Neural progenitor cell (in vitro differentiated cells): Measurements from ENCODE around the gene RAC2. TPM values are rescaled to one million over a fixed set of nuclear protein-coding genes. Genes with fewer than 3 reads are reported as not detected.

Source experiments
- DNase-seq: peaks from one replicate; pipeline ENCODE4 v3.0.0-alpha.2; 2016; ENCODE audit warnings: low spot score
- H2AFZ ChIP-seq: fragments of 200-600 bp; sonication (generic); replicated peaks from 2 replicates; pipeline ENCODE4 v1.6.1; 2016; ENCODE audit warnings: antibody characterized with exemption
- H3F3A ChIP-seq: fragments of 200-600 bp; sonication (generic); 2 replicates; pipeline ENCODE4 v1.6.1; 2016; ENCODE audit warnings: antibody characterized with exemption, low read depth
- H3K27ac ChIP-seq: fragments of 200-600 bp; sonication (generic); 2 replicates; pipeline ENCODE4 v1.5.1; 2016; ENCODE audit warnings: mild to moderate bottlenecking
- H3K27me3 ChIP-seq: fragments of 200-600 bp; sonication (generic); 2 replicates; pipeline ENCODE4 v1.6.1; 2016; ENCODE audit warnings: mild to moderate bottlenecking, moderate library complexity
- H3K36me3 ChIP-seq: fragments of 200-600 bp; sonication (generic); 2 replicates; pipeline ENCODE4 v1.5.1; 2016
- H3K4me1 ChIP-seq: fragments of 200-600 bp; sonication (generic); 2 replicates; pipeline ENCODE4 v1.6.1; 2016; ENCODE audit warnings: mixed run types
- H3K4me2 ChIP-seq: fragments of 200-600 bp; sonication (generic); 2 replicates; pipeline ENCODE4 v1.6.1; 2016
- H3K4me3 ChIP-seq: fragments of 200-600 bp; sonication (generic); 2 replicates; pipeline ENCODE4 v1.5.1; 2016
- H3K79me2 ChIP-seq: fragments of 200-600 bp; sonication (generic); 2 replicates; pipeline ENCODE4 v1.6.1; 2016; ENCODE audit warnings: low read depth
- H3K9ac ChIP-seq: fragments of 200-600 bp; sonication (generic); 2 replicates; pipeline ENCODE4 v1.6.1; 2016
- H3K9me3 ChIP-seq: fragments of 200-600 bp; sonication (generic); 2 replicates; pipeline ENCODE4 v1.5.1; 2016; ENCODE audit warnings: low read depth
- H4K20me1 ChIP-seq: fragments of 200-600 bp; sonication (generic); 2 replicates; pipeline ENCODE4 v1.6.1; 2016; ENCODE audit warnings: low read depth
- H3K27ac Mint-ChIP-seq: 3 replicates; pipeline ENCODE4 v1.8.0; 2021; ENCODE audit warnings: mixed read lengths
- H3K27me3 Mint-ChIP-seq: 2 replicates; pipeline ENCODE4 v1.8.0; 2022; ENCODE audit warnings: low read depth, mild to moderate bottlenecking, inconsistent platforms, moderate library complexity, mixed read lengths; ENCODE audit not compliant: insufficient read depth
- H3K36me3 Mint-ChIP-seq: 3 replicates; pipeline ENCODE4 v1.8.0; 2021; ENCODE audit warnings: mixed read lengths
- H3K4me1 Mint-ChIP-seq: 3 replicates; pipeline ENCODE4 v1.8.0; 2021; ENCODE audit warnings: mixed read lengths
- H3K4me3 Mint-ChIP-seq: 3 replicates; pipeline ENCODE4 v1.8.0; 2021; ENCODE audit warnings: mild to moderate bottlenecking, moderate library complexity, mixed read lengths
- H3K9me3 Mint-ChIP-seq: 3 replicates; pipeline ENCODE4 v1.8.0; 2020; ENCODE audit warnings: mixed read lengths
- EZH2 ChIP-seq: fragments of 200-600 bp; sonication (generic); IDR thresholded peaks from 2 replicates; pipeline ENCODE4 v1.6.1; 2017; ENCODE audit warnings: antibody characterized with exemption, mild to moderate bottlenecking, moderate library complexity
- EZH2phosphoT487 ChIP-seq: fragments of 200-600 bp; sonication (generic); IDR thresholded peaks from 2 replicates; pipeline ENCODE4 v1.6.1; 2017; ENCODE audit warnings: antibody characterized with exemption
- total RNA-seq: library from RNA; depleted of rRNA; stranded (reverse); fragments of >200 nt; gene quantifications from 2 replicates; pipeline ENCODE4 v1.2.3, GENCODE V29; 2015; ENCODE audit warnings: low replicate concordance
- TF ChIP-seq, protein P1 (sequence below): fragments of 200-600 bp; sonication (generic); IDR thresholded peaks from 2 replicates; pipeline ENCODE4 v1.5.1; 2017; ENCODE audit warnings: antibody characterized with exemption, mild to moderate bottlenecking

Gene RAC2
- total RNA-seq, 1 donor from 2014 or later, result 1.7 TPM

DNA sequence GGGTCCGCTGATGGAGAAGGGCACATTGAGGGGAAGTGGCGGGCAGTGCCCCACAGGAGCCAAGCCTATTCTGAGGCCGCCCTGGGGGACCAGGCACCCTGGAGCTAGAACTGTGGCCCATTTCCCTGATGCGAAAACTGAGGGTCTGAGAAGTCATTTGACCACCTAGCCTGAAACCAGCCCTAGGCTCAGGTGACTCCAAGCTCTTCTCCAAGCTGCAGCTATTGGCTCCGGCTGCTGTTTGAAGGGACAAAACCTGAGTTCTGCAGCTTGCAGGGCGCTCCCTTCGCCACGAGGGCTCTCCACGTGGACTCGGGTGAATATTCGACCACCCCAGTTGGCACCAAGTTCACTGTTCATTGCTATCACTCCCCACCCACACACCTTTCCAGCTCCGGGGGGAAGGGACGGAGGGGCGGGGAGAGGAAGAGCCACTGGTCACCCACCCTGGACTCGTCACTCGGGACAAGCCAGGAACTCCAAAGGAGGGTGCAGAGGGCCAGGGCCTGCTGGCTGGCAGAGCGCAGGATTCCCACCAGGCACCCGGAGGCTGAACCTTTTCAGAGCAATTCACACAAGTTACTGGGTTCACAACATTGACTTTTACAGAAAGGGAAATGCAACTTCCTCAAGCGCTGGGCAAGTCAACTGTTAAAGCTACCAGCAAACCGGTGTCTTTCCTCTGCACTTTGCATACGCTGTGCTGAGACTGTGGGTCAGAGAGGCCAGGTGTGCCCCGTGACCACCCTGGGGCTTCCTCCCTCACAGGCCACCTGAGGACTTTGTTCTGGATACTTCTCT is 1.1 kb upstream of the RAC2 start:
- Mint-ChIP-seq H3K4me3 (no peak overlapping the region), H3K27ac (no peak overlapping the region), H3K36me3 (no peaks in the 10 kb centered on the region), H3K4me1 (peaks cover 11% of the 10 kb centered on the region), H3K27me3 (peaks cover 7% of the 10 kb centered on the region), H3K9me3 (no peaks in the 10 kb centered on the region)
- Histone ChIP-seq H3K27ac (no peak overlapping the region), H3K9ac (no peak overlapping the region), H3F3A (no peaks in the 10 kb centered on the region), H2AFZ (no peak overlapping the region), H3K4me1 (peaks cover 3% of the 10 kb centered on the region), H4K20me1 (no peaks in the 10 kb centered on the region), H3K27me3 (no peaks in the 10 kb centered on the region), H3K79me2 (no peaks in the 10 kb centered on the region), H3K9me3 (no peaks in the 10 kb centered on the region), H3K36me3 (no peaks in the 10 kb centered on the region), H3K4me2 (no peak overlapping the region), H3K4me3 (no peak overlapping the region)
- DNase-seq, result no peak
- TF ChIP-seq EZH2phosphoT487, result no peak
- TF ChIP-seq, protein P1, sequence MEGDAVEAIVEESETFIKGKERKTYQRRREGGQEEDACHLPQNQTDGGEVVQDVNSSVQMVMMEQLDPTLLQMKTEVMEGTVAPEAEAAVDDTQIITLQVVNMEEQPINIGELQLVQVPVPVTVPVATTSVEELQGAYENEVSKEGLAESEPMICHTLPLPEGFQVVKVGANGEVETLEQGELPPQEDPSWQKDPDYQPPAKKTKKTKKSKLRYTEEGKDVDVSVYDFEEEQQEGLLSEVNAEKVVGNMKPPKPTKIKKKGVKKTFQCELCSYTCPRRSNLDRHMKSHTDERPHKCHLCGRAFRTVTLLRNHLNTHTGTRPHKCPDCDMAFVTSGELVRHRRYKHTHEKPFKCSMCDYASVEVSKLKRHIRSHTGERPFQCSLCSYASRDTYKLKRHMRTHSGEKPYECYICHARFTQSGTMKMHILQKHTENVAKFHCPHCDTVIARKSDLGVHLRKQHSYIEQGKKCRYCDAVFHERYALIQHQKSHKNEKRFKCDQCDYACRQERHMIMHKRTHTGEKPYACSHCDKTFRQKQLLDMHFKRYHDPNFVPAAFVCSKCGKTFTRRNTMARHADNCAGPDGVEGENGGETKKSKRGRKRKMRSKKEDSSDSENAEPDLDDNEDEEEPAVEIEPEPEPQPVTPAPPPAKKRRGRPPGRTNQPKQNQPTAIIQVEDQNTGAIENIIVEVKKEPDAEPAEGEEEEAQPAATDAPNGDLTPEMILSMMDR, result no peak
- no peak for TF ChIP-seq EZH2

DNA sequence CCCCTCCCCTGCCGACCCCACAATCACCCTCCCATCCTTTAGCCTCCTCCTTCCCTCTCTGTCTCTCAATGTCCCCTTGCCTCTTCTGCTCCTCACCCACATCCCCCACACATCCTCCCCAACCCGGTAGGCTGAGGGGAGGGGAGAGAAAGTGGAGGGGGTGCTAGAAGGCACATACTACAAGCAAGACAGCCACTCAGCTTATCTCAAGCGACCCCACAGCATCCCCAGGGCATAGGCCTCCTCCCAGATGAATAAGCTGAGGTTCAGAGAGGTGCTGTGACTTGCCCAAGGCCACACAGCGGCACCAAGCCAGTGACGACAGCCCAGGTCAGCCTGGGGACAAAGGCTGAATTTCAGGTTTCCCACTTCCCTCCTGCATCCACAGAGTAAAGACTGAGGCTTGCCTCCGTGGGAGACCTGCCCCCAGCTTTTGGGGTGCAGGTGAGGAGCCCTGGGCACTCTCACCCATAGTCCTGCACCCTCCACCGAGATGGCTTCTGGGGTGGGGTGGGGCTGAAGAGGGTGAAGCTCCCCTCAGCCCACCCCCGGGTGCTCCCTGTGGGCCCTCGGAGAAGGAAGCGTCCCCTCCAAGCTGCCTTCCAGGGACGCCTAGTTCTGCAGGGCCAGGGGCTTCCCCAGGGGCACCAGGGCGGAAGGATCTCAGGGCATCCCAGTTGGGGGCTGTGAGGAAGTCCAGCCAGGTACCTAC is 511 bp downstream of the RAC2 start:
- H3K27me3 ChIP-seq, result no peaks in the 10 kb centered on the region
- H3K9me3 Mint-ChIP-seq, result no peaks in the 10 kb centered on the region
- H3K36me3 Mint-ChIP-seq, result no peaks in the 10 kb centered on the region
- H3K4me1 Mint-ChIP-seq, result peaks cover 10% of the 10 kb centered on the region
- no peak overlapping the region for H3K27ac Mint-ChIP-seq
- H3F3A ChIP-seq, result no peaks in the 10 kb centered on the region
- H3K79me2 ChIP-seq, result no peaks in the 10 kb centered on the region
- H3K36me3 ChIP-seq, result no peaks in the 10 kb centered on the region
- H3K4me3 ChIP-seq, result no peak overlapping the region
- H3K4me3 Mint-ChIP-seq, result no peak overlapping the region
- peaks cover 5% of the 10 kb centered on the region for H3K27me3 Mint-ChIP-seq
- H3K9ac ChIP-seq, result no peak overlapping the region
- TF ChIP-seq, protein P1, result no peak
- TF ChIP-seq EZH2 (no peak), EZH2phosphoT487 (no peak)
- H4K20me1 ChIP-seq, result no peaks in the 10 kb centered on the region
- no peak overlapping the region for H3K27ac ChIP-seq
- H3K9me3 ChIP-seq, result no peaks in the 10 kb centered on the region
- peak overlapping the region; percentile 45 for H2AFZ ChIP-seq
- no peak for DNase-seq
- peaks cover 3% of the 10 kb centered on the region for H3K4me1 ChIP-seq
- peak overlapping the region; percentile 43 for H3K4me2 ChIP-seq

DNA sequence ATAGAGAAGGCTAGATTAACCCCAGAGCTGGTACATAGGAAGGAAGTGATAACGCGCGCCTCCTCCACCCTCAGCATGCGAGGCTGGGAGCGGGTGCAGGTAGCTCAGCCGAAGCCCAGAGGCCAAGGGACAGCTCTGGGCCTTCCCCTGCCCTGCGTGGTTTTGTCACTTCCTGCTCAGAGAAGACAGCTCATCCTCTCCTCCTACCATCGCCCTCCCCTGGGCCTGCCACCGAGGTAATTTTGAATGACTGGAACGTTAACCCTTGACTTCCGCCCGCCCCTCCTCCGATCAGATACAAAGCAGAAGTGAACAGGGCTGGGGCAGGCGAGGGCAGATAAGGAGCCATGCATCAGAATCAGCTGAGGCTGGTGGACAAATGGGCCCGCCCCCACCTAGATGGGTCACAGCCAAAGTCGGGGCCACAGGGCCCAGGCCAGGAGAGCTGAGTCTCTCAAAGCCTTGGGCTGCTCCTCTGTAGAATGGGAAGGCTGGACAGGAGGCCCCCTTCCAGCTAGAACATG is 1.6 kb downstream of the RAC2 start:
- no peak overlapping the region for H3K4me3 Mint-ChIP-seq
- H3K27ac Mint-ChIP-seq, result peak overlapping the region; percentile 29
- no peaks in the 10 kb centered on the region for H3K9me3 Mint-ChIP-seq
- no peaks in the 10 kb centered on the region for H3K36me3 ChIP-seq
- no peak for DNase-seq
- H3F3A ChIP-seq, result no peaks in the 10 kb centered on the region
- peaks cover 3% of the 10 kb centered on the region for H3K27me3 Mint-ChIP-seq
- no peaks in the 10 kb centered on the region for H3K79me2 ChIP-seq
- no peaks in the 10 kb centered on the region for H3K36me3 Mint-ChIP-seq
- TF ChIP-seq EZH2 (no peak), EZH2phosphoT487 (no peak)
- TF ChIP-seq, protein P1, result no peak
- no peaks in the 10 kb centered on the region for H3K9me3 ChIP-seq
- H4K20me1 ChIP-seq, result no peaks in the 10 kb centered on the region
- H2AFZ ChIP-seq, result no peak overlapping the region
- H3K4me3 ChIP-seq, result no peak overlapping the region
- no peak overlapping the region for H3K9ac ChIP-seq
- H3K27me3 ChIP-seq, result no peaks in the 10 kb centered on the region
- no peak overlapping the region for H3K27ac ChIP-seq
- H3K4me1 ChIP-seq, result peaks cover 3% of the 10 kb centered on the region
- peaks cover 13% of the 10 kb centered on the region for H3K4me1 Mint-ChIP-seq
- no peak overlapping the region for H3K4me2 ChIP-seq
